ENCODE measurements around the gene GRK2. TPM values are rescaled to one million over a fixed set of nuclear protein-coding genes. Genes with fewer than 3 reads are reported as not detected.
A peak's percentile ranks its signal among the peaks of the same experiment; 100 is the strongest.

Gene GRK2
- total RNA-seq, 3 donors from 2014 or later = 86.8 to 114 (median 106) TPM

- TF ChIP-seq CTCF (IDR thresholded peaks at IDR 0.05) = no peak
- intact Hi-C loops (cut with DNase I, micrococcal nuclease) = no loop called here
- Histone ChIP-seq H3K9me3 (no peaks in the 10 kb centered on the region), H3K4me3 (no peak overlapping the region), H3K36me3 (ENCODE audit: low read depth) (peaks cover 8% of the 10 kb centered on the region), H3K4me1 (ENCODE audit: low read depth) (peaks cover 62% of the 10 kb centered on the region)
- ATAC-seq = peak; percentile 71
- DNase-seq = peak; percentile 65 to 86 (median 76)
Observed at GRCh38 chr11:67276781-67277230, 10.5 kb downstream of the GRK2 start.

- intact Hi-C loops (cut with DNase I, micrococcal nuclease) = no loop called here
- ATAC-seq (peak; percentile 92), DNase-seq (peak; percentile 92 to 98 (median 93))
- Histone ChIP-seq H3K4me1 (ENCODE audit: low read depth) (peaks cover 56% of the 10 kb centered on the region), H3K4me3 (no peak overlapping the region), H3K36me3 (ENCODE audit: low read depth) (peaks cover 8% of the 10 kb centered on the region), H3K9me3 (no peaks in the 10 kb centered on the region)
- TF ChIP-seq CTCF (IDR thresholded peaks at IDR 0.05) = no peak
Observed at GRCh38 chr11:67277231-67277961, 11.1 kb downstream of the GRK2 start.

GRCh38 chr11:67278135-67278938, 12.1 kb downstream of the GRK2 start:
- TF ChIP-seq CTCF (IDR thresholded peaks at IDR 0.05) = no peak
- intact Hi-C loops (cut with DNase I, micrococcal nuclease) = no loop called here
- Histone ChIP-seq H3K36me3 (ENCODE audit: low read depth) (peaks cover 8% of the 10 kb centered on the region), H3K4me3 (no peak overlapping the region), H3K4me1 (ENCODE audit: low read depth) (peaks cover 48% of the 10 kb centered on the region), H3K9me3 (no peaks in the 10 kb centered on the region)
- DNase-seq = peak in 2 of 3 donors; percentile 35 to 68
- ATAC-seq = no peak

- Histone ChIP-seq H3K4me3 (no peak overlapping the region), H3K4me1 (ENCODE audit: low read depth) (peaks cover 41% of the 10 kb centered on the region), H3K36me3 (ENCODE audit: low read depth) (peaks cover 12% of the 10 kb centered on the region), H3K9me3 (no peaks in the 10 kb centered on the region)
- TF ChIP-seq CTCF (IDR thresholded peaks at IDR 0.05) = no peak
- intact Hi-C loops (cut with DNase I, micrococcal nuclease) = no loop called here
- ATAC-seq = no peak
- DNase-seq = peak in 2 of 3 donors; percentile 21 to 48
Observed at GRCh38 chr11:67278939-67279588, 12.8 kb downstream of the GRK2 start.

- intact Hi-C loops (cut with DNase I, micrococcal nuclease) = no loop called here
- peaks cover 37% of the 10 kb centered on the region for H3K4me1 ChIP-seq (ENCODE audit: low read depth)
- ATAC-seq (no peak), DNase-seq (peak in 2 of 3 donors; percentile 29 to 45)
- H3K4me3 ChIP-seq = no peak overlapping the region
- no peaks in the 10 kb centered on the region for H3K9me3 ChIP-seq
- H3K36me3 ChIP-seq (ENCODE audit: low read depth) = peaks cover 13% of the 10 kb centered on the region
- TF ChIP-seq CTCF (IDR thresholded peaks at IDR 0.05) = no peak
Observed at GRCh38 chr11:67279589-67280340, 13.5 kb downstream of the GRK2 start.

Data from mucosa of descending colon (tissue), 3 donors.